Astrocyte (in vitro differentiated cells and primary cell): ENCODE results near the gene COX8C. TPM values are rescaled to one million over a fixed set of nuclear protein-coding genes. Genes with fewer than 3 reads are reported as not detected.

Experiments
- DNase-seq: peaks from one replicate; pipeline ENCODE4 v3.0.0-alpha.2; 2010; ENCODE audit warnings: low read depth
- FAIRE-seq: peaks from 2 replicates; lab custom pipeline; 2011; peaks lifted over from hg19 to GRCh38; lab: Jason Lieb, UNC
- H2AFZ ChIP-seq: 2 replicates; pipeline ENCODE4 v1.6.0; 2012; ENCODE audit warnings: low read depth, low read length, inconsistent platforms
- H3K27ac ChIP-seq: 2 replicates; pipeline ENCODE4 v1.5.1; 2011; ENCODE audit warnings: low read depth, low read length, inconsistent platforms
- H3K27me3 ChIP-seq: 2 replicates; pipeline ENCODE4 v1.6.0; 2011; ENCODE audit warnings: low read length, inconsistent platforms; ENCODE audit not compliant: insufficient read depth
- H3K36me3 ChIP-seq: 2 replicates; pipeline ENCODE4 v1.5.1; 2011; ENCODE audit warnings: low read length, inconsistent platforms; ENCODE audit not compliant: insufficient read depth
- H3K4me1 ChIP-seq: 2 replicates; pipeline ENCODE4 v1.5.1; 2011; ENCODE audit warnings: low read length, inconsistent platforms; ENCODE audit not compliant: insufficient read depth
- H3K4me2 ChIP-seq: 2 replicates; pipeline ENCODE4 v1.6.0; 2012; ENCODE audit warnings: low read length, inconsistent platforms
- H3K4me3 ChIP-seq: 2 replicates; pipeline ENCODE4 v1.5.1; 2011; ENCODE audit warnings: low read depth, mild to moderate bottlenecking, low read length, inconsistent platforms; ENCODE audit not compliant: insufficient read depth
- H3K79me2 ChIP-seq: 2 replicates; pipeline ENCODE4 v1.6.0; 2012; ENCODE audit warnings: mild to moderate bottlenecking, low read length, inconsistent platforms; ENCODE audit not compliant: insufficient read depth
- H3K9ac ChIP-seq: 2 replicates; pipeline ENCODE4 v1.6.0; 2012; ENCODE audit warnings: mild to moderate bottlenecking, low read length, inconsistent platforms
- H3K9me3 ChIP-seq: 2 replicates; pipeline ENCODE4 v1.5.1; 2012; ENCODE audit warnings: low read depth, mild to moderate bottlenecking, low read length, inconsistent platforms; ENCODE audit not compliant: insufficient read depth
- H4K20me1 ChIP-seq: 2 replicates; pipeline ENCODE4 v1.6.0; 2012; ENCODE audit warnings: low read length, inconsistent platforms; ENCODE audit not compliant: insufficient read depth
- H3K27ac Mint-ChIP-seq: one replicate; pipeline ENCODE4 v1.8.0; 2021; ENCODE audit warnings: mild to moderate bottlenecking, mixed read lengths; ENCODE audit not compliant: unreplicated experiment
- H3K27me3 Mint-ChIP-seq: one replicate; pipeline ENCODE4 v1.8.0; 2021; ENCODE audit warnings: low read depth, mixed read lengths; ENCODE audit not compliant: unreplicated experiment
- H3K36me3 Mint-ChIP-seq: one replicate; pipeline ENCODE4 v1.8.0; 2021; ENCODE audit warnings: low read depth, mixed read lengths; ENCODE audit not compliant: unreplicated experiment
- H3K4me1 Mint-ChIP-seq: one replicate; pipeline ENCODE4 v1.8.0; 2021; ENCODE audit warnings: low read depth, mixed read lengths; ENCODE audit not compliant: unreplicated experiment
- H3K4me3 Mint-ChIP-seq: one replicate; pipeline ENCODE4 v1.8.0; 2021; ENCODE audit warnings: mild to moderate bottlenecking, moderate library complexity, mixed read lengths; ENCODE audit not compliant: unreplicated experiment
- H3K9me3 Mint-ChIP-seq: one replicate; pipeline ENCODE4 v1.8.0; 2021; ENCODE audit warnings: mild to moderate bottlenecking, mixed read lengths; ENCODE audit not compliant: unreplicated experiment
- CTCF ChIP-seq: IDR thresholded peaks from 2 replicates; pipeline ENCODE4 v1.5.1; 2011; ENCODE audit warnings: low read depth, mild to moderate bottlenecking, inconsistent platforms, low read length, moderate library complexity; ENCODE audit not compliant: insufficient read depth
- EZH2 ChIP-seq: IDR thresholded peaks from 2 replicates; pipeline ENCODE4 v1.6.1; 2012; ENCODE audit warnings: mild to moderate bottlenecking, low read length, inconsistent platforms; ENCODE audit not compliant: insufficient read depth
- total RNA-seq: library from RNA; stranded (reverse); gene quantifications from 2 replicates; pipeline ENCODE4 v1.2.1, GENCODE V29; 2021

COX8C gene
- total RNA-seq, 1 donor from 2014 or later: not detected

DNA sequence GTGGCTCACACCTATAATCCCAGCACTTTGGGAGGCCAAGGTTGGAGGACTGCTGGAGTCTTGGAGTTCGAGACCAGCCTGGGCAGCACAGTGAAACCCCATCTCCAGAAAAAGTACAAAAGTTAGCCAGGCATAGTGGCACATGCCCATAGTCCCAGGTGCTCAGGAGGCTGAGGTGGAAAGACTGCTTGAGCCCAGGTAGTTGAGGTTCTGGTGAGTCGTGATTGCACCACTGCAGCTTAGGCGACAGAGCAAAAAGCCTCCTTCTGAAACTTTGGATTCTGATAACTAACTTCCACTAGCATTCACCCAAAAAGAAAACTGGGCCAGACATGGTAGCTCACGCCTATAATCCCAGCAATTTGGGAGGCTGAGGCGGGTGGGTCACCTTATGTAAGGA, 20.8 kb upstream of the COX8C start:
- H3K27me3 Mint-ChIP-seq: no peaks in the 10 kb centered on the region
- Histone ChIP-seq H3K4me1 (no peaks in the 10 kb centered on the region), H3K4me2 (no peak overlapping the region), H3K27me3 (no peaks in the 10 kb centered on the region), H3K9ac (no peak overlapping the region), H3K27ac (no peak overlapping the region), H2AFZ (no peak overlapping the region), H3K9me3 (no peaks in the 10 kb centered on the region), H3K79me2 (peaks cover 99% of the 10 kb centered on the region), H4K20me1 (peaks cover 89% of the 10 kb centered on the region), H3K4me3 (no peak overlapping the region), H3K36me3 (no peaks in the 10 kb centered on the region)
- no peak overlapping the region for H3K4me3 Mint-ChIP-seq
- no peaks in the 10 kb centered on the region for H3K9me3 Mint-ChIP-seq
- H3K27ac Mint-ChIP-seq: no peak overlapping the region
- DNase-seq (no peak), FAIRE-seq (no peak)
- TF ChIP-seq CTCF (no peak), EZH2 (no peak)
- peaks cover 2% of the 10 kb centered on the region for H3K36me3 Mint-ChIP-seq
- H3K4me1 Mint-ChIP-seq: peaks cover 15% of the 10 kb centered on the region

DNA sequence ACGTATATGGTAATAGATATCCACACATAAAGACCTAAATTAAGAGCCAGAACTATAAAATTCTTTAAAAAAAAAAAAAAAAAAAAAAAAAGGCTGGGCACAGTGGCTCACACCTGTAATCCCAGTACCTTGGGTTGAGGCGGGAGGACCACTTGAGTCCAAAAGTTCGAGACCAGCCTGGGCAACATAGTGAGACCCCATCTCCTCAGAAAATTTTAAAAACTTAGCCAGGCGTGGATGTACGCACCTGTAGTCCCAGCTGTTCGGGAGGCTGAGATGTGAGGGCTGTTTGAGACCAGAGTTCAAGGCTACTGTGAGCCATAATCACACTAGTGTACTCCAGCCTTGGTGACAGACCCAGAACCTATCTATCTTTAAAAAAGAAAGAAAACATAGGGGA, 18.4 kb upstream of the COX8C start:
- Histone ChIP-seq H4K20me1 (peaks cover 81% of the 10 kb centered on the region), H3K9me3 (no peaks in the 10 kb centered on the region)
- no peak for FAIRE-seq

More for the DNA sequence above, 18.4 kb upstream of the COX8C start:
- Histone ChIP-seq H2AFZ (no peak overlapping the region), H3K36me3 (no peaks in the 10 kb centered on the region), H3K79me2 (peaks cover 92% of the 10 kb centered on the region), H3K4me1 (peaks cover 5% of the 10 kb centered on the region), H3K27ac (no peak overlapping the region), H3K27me3 (no peaks in the 10 kb centered on the region), H3K4me3 (no peak overlapping the region), H3K9ac (no peak overlapping the region), H3K4me2 (no peak overlapping the region)
- TF ChIP-seq CTCF: no peak
- no peak for TF ChIP-seq EZH2
- DNase-seq: no peak
- Mint-ChIP-seq H3K36me3 (peaks cover 2% of the 10 kb centered on the region), H3K9me3 (no peaks in the 10 kb centered on the region), H3K4me3 (no peak overlapping the region), H3K4me1 (peaks cover 15% of the 10 kb centered on the region), H3K27me3 (no peaks in the 10 kb centered on the region), H3K27ac (no peak overlapping the region)
